ENCODE data around the gene ITGB3BP.
A peak's percentile ranks its signal among the peaks of the same experiment; 100 is the strongest.

ITGB3BP gene

DNA sequence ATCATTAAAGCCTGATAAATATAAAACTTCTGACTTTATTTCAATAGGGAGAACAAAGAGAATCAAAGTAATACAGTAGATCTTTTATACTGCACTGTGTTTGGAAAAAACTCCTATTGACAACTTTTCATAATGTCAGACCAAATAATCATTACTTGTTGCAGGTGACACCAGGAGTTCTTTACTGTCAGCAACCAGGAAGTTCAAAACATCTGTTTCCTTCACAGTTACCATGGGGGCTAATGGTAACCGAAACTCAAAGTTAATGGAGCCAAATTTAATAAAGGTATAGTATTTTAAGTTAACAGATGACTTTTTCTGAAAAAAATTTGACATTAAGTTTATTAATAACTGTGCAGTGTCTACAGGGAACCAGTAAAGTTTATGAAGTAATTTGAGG, 10.9 kb upstream of the ITGB3BP start:
- ATAC-seq (ENCODE audit: low read depth), result no peak

GRCh38 chr1:63532727-63533126, 9.7 kb upstream of the ITGB3BP start:
- no peak for ATAC-seq (ENCODE audit: low read depth)
- no peak for TF ChIP-seq CTCF (IDR thresholded peaks at IDR 0.05; ENCODE audit: poor library complexity, severe bottlenecking)
- DNase-seq (ENCODE audit: low spot score), result no peak

More for the DNA sequence above, 10.9 kb upstream of the ITGB3BP start:
- Histone ChIP-seq H3K27me3 (ENCODE audit: insufficient read depth, poor library complexity, severe bottlenecking) (peaks cover 3% of the 10 kb centered on the region), H3K4me1 (ENCODE audit: insufficient read depth, poor library complexity, severe bottlenecking) (no peaks in the 10 kb centered on the region), H3K27ac (ENCODE audit: poor library complexity, severe bottlenecking) (no peak overlapping the region), H3K36me3 (ENCODE audit: low read depth) (peaks cover 45% of the 10 kb centered on the region), H3K9me3 (ENCODE audit: severe bottlenecking) (no peaks in the 10 kb centered on the region), H3K4me3 (ENCODE audit: severe bottlenecking) (no peak overlapping the region)
- no peak for TF ChIP-seq CTCF (IDR thresholded peaks at IDR 0.05; ENCODE audit: poor library complexity, severe bottlenecking)
- DNase-seq (ENCODE audit: low spot score), result no peak

GRCh38 chr1:63524201-63524600, 1.2 kb upstream of the ITGB3BP start:
- H3K27ac ChIP-seq (ENCODE audit: poor library complexity, severe bottlenecking), result peak overlapping the region; percentile 67
- H3K36me3 ChIP-seq (ENCODE audit: low read depth), result peaks cover 33% of the 10 kb centered on the region

More at GRCh38 chr1:63532727-63533126, 9.7 kb upstream of the ITGB3BP start:
- Histone ChIP-seq H3K4me1 (ENCODE audit: insufficient read depth, poor library complexity, severe bottlenecking) (no peaks in the 10 kb centered on the region), H3K27ac (ENCODE audit: poor library complexity, severe bottlenecking) (no peak overlapping the region), H3K9me3 (ENCODE audit: severe bottlenecking) (no peaks in the 10 kb centered on the region), H3K36me3 (ENCODE audit: low read depth) (peaks cover 54% of the 10 kb centered on the region), H3K27me3 (ENCODE audit: insufficient read depth, poor library complexity, severe bottlenecking) (peaks cover 3% of the 10 kb centered on the region), H3K4me3 (ENCODE audit: severe bottlenecking) (no peak overlapping the region)

DNA sequence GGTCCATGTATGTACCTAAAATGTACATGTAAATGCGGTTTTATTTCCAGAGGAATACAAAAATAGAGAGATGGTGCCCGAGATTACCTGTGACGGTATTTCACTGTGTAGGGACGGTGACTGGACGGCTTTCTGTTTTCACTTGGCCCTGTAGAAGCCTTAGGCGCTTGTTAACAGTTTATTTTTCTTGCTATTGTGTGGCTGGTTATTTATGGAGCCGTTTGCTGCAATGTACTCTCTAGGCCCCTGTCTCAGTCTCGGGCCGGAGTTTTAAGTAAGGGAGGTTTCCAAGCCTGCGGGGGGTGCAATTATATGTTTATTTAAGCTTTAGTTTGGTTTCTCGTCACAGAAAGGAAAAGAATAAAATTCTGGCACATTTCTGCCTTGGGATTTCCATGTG, 713 bp upstream of the ITGB3BP start:
- ATAC-seq (ENCODE audit: low read depth) (peak; percentile 17), DNase-seq (ENCODE audit: low spot score) (no peak)
- no peak for TF ChIP-seq CTCF (IDR thresholded peaks at IDR 0.05; ENCODE audit: poor library complexity, severe bottlenecking)
- Histone ChIP-seq H3K4me1 (ENCODE audit: insufficient read depth, poor library complexity, severe bottlenecking) (peaks cover 20% of the 10 kb centered on the region), H3K27ac (ENCODE audit: poor library complexity, severe bottlenecking) (peak overlapping the region; percentile 67), H3K9me3 (ENCODE audit: severe bottlenecking) (no peaks in the 10 kb centered on the region), H3K36me3 (ENCODE audit: low read depth) (peaks cover 29% of the 10 kb centered on the region), H3K27me3 (ENCODE audit: insufficient read depth, poor library complexity, severe bottlenecking) (no peaks in the 10 kb centered on the region), H3K4me3 (ENCODE audit: severe bottlenecking) (peak overlapping the region; percentile 78)

More at GRCh38 chr1:63524201-63524600, 1.2 kb upstream of the ITGB3BP start:
- H3K27me3 ChIP-seq (ENCODE audit: insufficient read depth, poor library complexity, severe bottlenecking), result no peaks in the 10 kb centered on the region
- TF ChIP-seq CTCF (IDR thresholded peaks at IDR 0.05; ENCODE audit: poor library complexity, severe bottlenecking), result no peak
- ATAC-seq (ENCODE audit: low read depth) (no peak), DNase-seq (ENCODE audit: low spot score) (no peak)
- no peaks in the 10 kb centered on the region for H3K9me3 ChIP-seq (ENCODE audit: severe bottlenecking)
- peaks cover 20% of the 10 kb centered on the region for H3K4me1 ChIP-seq (ENCODE audit: insufficient read depth, poor library complexity, severe bottlenecking)
- H3K4me3 ChIP-seq (ENCODE audit: severe bottlenecking), result peak overlapping the region; percentile 78

GRCh38 chr1:63516629-63517028, 6.4 kb downstream of the ITGB3BP start:
- H3K4me3 ChIP-seq (ENCODE audit: severe bottlenecking), result no peak overlapping the region
- no peaks in the 10 kb centered on the region for H3K27me3 ChIP-seq (ENCODE audit: insufficient read depth, poor library complexity, severe bottlenecking)
- DNase-seq (ENCODE audit: low spot score), result no peak
- peaks cover 4% of the 10 kb centered on the region for H3K4me1 ChIP-seq (ENCODE audit: insufficient read depth, poor library complexity, severe bottlenecking)
- H3K9me3 ChIP-seq (ENCODE audit: severe bottlenecking), result no peaks in the 10 kb centered on the region
- peaks cover 15% of the 10 kb centered on the region for H3K36me3 ChIP-seq (ENCODE audit: low read depth)
- no peak for ATAC-seq (ENCODE audit: low read depth)
- no peak overlapping the region for H3K27ac ChIP-seq (ENCODE audit: poor library complexity, severe bottlenecking)
- TF ChIP-seq CTCF (IDR thresholded peaks at IDR 0.05; ENCODE audit: poor library complexity, severe bottlenecking), result no peak

All from RWPE2 (cell line).